Endodermal cell (in vitro differentiated cells): ENCODE results near the gene WDR91. TPM values are rescaled to one million over a fixed set of nuclear protein-coding genes. Genes with fewer than 3 reads are reported as not detected.

ENCODE experiments used
- DNase-seq: peaks from one replicate; pipeline ENCODE4 v3.0.0-alpha.2; 2017
- H3K27ac ChIP-seq: 2 replicates; pipeline ENCODE4 v1.5.1; 2013; ENCODE audit warnings: mild to moderate bottlenecking, low read depth, low read length, moderate library complexity
- H3K27me3 ChIP-seq: 2 replicates; pipeline ENCODE4 v1.6.1; 2013; ENCODE audit warnings: mild to moderate bottlenecking, low read length, moderate library complexity; ENCODE audit not compliant: insufficient read depth, control insufficient read depth, poor library complexity, severe bottlenecking
- H3K36me3 ChIP-seq: 2 replicates; pipeline ENCODE4 v1.7.0; 2013; ENCODE audit warnings: mild to moderate bottlenecking, low read length, moderate library complexity; ENCODE audit not compliant: control insufficient read depth, insufficient read depth
- H3K4me1 ChIP-seq: one replicate; pipeline ENCODE4 v1.7.0; 2013; ENCODE audit warnings: low read length; ENCODE audit not compliant: control insufficient read depth, insufficient read depth
- H3K4me3 ChIP-seq: 2 replicates; pipeline ENCODE4 v1.5.1; 2013; ENCODE audit warnings: mild to moderate bottlenecking, low read length, moderate library complexity
- H3K9ac ChIP-seq: 2 replicates; pipeline ENCODE4 v1.6.1; 2013; ENCODE audit warnings: mild to moderate bottlenecking, low read length, moderate library complexity; ENCODE audit not compliant: poor library complexity, severe bottlenecking; ENCODE audit errors: extremely low read depth
- H3K9me3 ChIP-seq: 2 replicates; pipeline ENCODE4 v1.6.1; 2013; ENCODE audit warnings: mild to moderate bottlenecking, low read length, moderate library complexity; ENCODE audit not compliant: control insufficient read depth
- H3K27ac Mint-ChIP-seq: 2 replicates; pipeline ENCODE4 v1.8.0; 2020; ENCODE audit warnings: mixed read lengths
- H3K27me3 Mint-ChIP-seq: 2 replicates; pipeline ENCODE4 v1.8.0; 2021; ENCODE audit warnings: mild to moderate bottlenecking, mixed read lengths; ENCODE audit not compliant: insufficient read depth
- H3K36me3 Mint-ChIP-seq: 2 replicates; pipeline ENCODE4 v1.8.0; 2020; ENCODE audit warnings: low read depth, mixed read lengths
- H3K4me1 Mint-ChIP-seq: 2 replicates; pipeline ENCODE4 v1.8.0; 2020; ENCODE audit warnings: mixed read lengths
- H3K4me3 Mint-ChIP-seq: 2 replicates; pipeline ENCODE4 v1.8.0; 2020; ENCODE audit warnings: mild to moderate bottlenecking, moderate library complexity, mixed read lengths
- H3K9me3 Mint-ChIP-seq: 2 replicates; pipeline ENCODE4 v1.8.0; 2020; ENCODE audit warnings: mild to moderate bottlenecking, mixed read lengths
- WGBS, 2 experiments: methylation state at CpG; one replicate each; pipeline versions ENCODE4 v1.1.5 to v1.1.7; 2013; ENCODE audit warnings: missing lambda C conversion rate in 2 of 2, mixed read lengths in 1 of 2; ENCODE audit not compliant: insufficient coverage in 1 of 2, insufficient read length in 1 of 2; 5-methylcytosine and 5-hydroxymethylcytosine counted together
- total RNA-seq, 2 donors: library from RNA; stranded (reverse); fragmentation: NEBNext Ultra II Directional in 1 of 2; extraction: Animal tissue kit (Norgen Biotek cat#: 25700) in 1 of 2; gene quantifications; 2 replicates in 1 of 2; 3 replicates in 1 of 2; pipeline ENCODE4 v1.2.1, GENCODE V29; 2021
- TF ChIP-seq, protein P1 (sequence below): fragments of 200-600 bp; sonication (generic); conservative IDR thresholded peaks from 2 replicates; pipeline ENCODE4 v1.5.0; 2021; ENCODE audit warnings: antibody characterized with exemption, mild to moderate bottlenecking

Gene WDR91
- total RNA-seq, 2 donors from 2014 or later: 8.2 to 9.6 TPM

DNA sequence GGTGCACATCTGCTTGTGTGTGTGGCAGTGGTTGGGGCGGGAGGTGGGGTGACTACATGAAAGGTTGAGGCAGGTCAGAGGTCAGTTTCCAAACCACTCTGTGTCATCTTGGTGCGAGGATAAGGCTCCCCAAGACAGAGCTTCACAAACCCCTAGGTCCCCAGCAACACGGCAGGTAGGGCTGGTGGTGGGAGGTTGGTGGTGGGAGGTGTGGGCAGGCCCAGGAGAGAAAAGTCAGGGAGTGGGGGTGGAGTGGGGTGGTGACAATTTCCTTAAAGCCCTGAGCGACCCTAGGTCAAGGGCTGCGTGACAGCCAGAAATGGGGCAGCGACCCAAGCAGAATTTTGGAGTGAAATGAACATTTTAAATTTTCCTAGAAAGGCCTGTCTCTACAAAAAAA, 20.8 kb upstream of the WDR91 start:
- no peaks in the 10 kb centered on the region for H3K9me3 ChIP-seq
- H3K27ac Mint-ChIP-seq: no peak overlapping the region
- H3K27me3 Mint-ChIP-seq: no peaks in the 10 kb centered on the region
- H3K4me1 ChIP-seq: no peaks in the 10 kb centered on the region
- no peaks in the 10 kb centered on the region for H3K27me3 ChIP-seq
- no peaks in the 10 kb centered on the region for H3K4me1 Mint-ChIP-seq
- H3K36me3 ChIP-seq: no peaks in the 10 kb centered on the region
- DNase-seq: no peak
- no peak overlapping the region for H3K27ac ChIP-seq
- H3K9ac ChIP-seq: no peak overlapping the region
- TF ChIP-seq, protein P1, sequence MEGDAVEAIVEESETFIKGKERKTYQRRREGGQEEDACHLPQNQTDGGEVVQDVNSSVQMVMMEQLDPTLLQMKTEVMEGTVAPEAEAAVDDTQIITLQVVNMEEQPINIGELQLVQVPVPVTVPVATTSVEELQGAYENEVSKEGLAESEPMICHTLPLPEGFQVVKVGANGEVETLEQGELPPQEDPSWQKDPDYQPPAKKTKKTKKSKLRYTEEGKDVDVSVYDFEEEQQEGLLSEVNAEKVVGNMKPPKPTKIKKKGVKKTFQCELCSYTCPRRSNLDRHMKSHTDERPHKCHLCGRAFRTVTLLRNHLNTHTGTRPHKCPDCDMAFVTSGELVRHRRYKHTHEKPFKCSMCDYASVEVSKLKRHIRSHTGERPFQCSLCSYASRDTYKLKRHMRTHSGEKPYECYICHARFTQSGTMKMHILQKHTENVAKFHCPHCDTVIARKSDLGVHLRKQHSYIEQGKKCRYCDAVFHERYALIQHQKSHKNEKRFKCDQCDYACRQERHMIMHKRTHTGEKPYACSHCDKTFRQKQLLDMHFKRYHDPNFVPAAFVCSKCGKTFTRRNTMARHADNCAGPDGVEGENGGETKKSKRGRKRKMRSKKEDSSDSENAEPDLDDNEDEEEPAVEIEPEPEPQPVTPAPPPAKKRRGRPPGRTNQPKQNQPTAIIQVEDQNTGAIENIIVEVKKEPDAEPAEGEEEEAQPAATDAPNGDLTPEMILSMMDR: no peak
- H3K36me3 Mint-ChIP-seq: no peaks in the 10 kb centered on the region
- no peak overlapping the region for H3K4me3 Mint-ChIP-seq
- H3K9me3 Mint-ChIP-seq: no peaks in the 10 kb centered on the region
- WGBS, 2 experiments: 83 to 97% methylated on average over 1 to 5 of the region's 6 CpGs
- no peak overlapping the region for H3K4me3 ChIP-seq

DNA sequence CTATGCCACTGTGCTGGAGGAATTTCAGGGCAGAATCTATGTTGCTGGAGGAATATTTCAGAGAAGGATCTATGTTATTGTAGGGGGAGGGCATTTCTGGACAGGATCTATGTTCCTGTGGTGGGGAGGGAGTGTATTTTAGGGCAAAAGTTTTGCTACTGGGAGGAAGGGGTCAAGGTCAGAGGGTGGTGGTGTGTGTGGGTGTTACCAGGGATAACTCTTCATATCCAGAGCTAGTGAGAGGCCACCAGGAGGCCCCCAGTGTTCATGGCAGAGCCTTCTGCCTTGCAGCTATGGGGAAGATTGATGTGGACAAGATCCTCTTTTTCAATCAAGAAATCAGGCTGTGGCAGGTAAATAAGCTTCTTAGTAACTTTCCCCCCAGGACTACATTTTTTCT, 20.4 kb upstream of the WDR91 start:
- Histone ChIP-seq H3K27me3 (no peaks in the 10 kb centered on the region), H3K27ac (no peak overlapping the region), H3K4me3 (no peak overlapping the region), H3K9ac (no peak overlapping the region), H3K9me3 (no peaks in the 10 kb centered on the region), H3K36me3 (no peaks in the 10 kb centered on the region), H3K4me1 (no peaks in the 10 kb centered on the region)
- no peaks in the 10 kb centered on the region for H3K36me3 Mint-ChIP-seq
- TF ChIP-seq, protein P1: no peak
- no peak overlapping the region for H3K27ac Mint-ChIP-seq
- H3K4me1 Mint-ChIP-seq: no peaks in the 10 kb centered on the region
- H3K9me3 Mint-ChIP-seq: no peaks in the 10 kb centered on the region
- H3K27me3 Mint-ChIP-seq: no peaks in the 10 kb centered on the region
- no peak overlapping the region for H3K4me3 Mint-ChIP-seq
- DNase-seq: no peak

DNA sequence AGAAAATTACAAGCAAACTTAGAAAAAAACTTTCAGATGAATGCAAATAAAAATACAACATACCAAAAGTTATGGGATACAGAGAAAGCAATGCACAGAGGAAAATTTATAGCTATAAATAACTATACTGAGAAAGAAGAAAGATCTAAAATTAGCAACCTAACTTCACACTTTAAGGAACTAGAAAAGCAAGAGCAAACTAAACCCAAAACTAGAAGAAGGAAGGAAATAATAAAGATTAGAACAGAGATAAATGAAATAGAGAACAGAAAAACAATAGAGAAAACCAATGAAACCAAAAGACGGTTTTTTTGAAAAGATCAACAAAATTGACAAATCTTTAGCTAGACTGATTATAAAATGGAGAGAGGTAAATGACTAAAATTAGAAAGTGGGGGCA, 12.7 kb upstream of the WDR91 start:
- Histone ChIP-seq H3K27me3 (no peaks in the 10 kb centered on the region), H3K36me3 (no peaks in the 10 kb centered on the region), H3K4me3 (no peak overlapping the region), H3K9me3 (peaks cover 9% of the 10 kb centered on the region), H3K4me1 (no peaks in the 10 kb centered on the region), H3K9ac (no peak overlapping the region), H3K27ac (no peak overlapping the region)
- no peak overlapping the region for H3K27ac Mint-ChIP-seq
- H3K27me3 Mint-ChIP-seq: no peaks in the 10 kb centered on the region
- no peak for DNase-seq
- no peaks in the 10 kb centered on the region for H3K36me3 Mint-ChIP-seq
- H3K4me1 Mint-ChIP-seq: no peaks in the 10 kb centered on the region
- TF ChIP-seq, protein P1: no peak
- H3K4me3 Mint-ChIP-seq: no peak overlapping the region
- peaks cover 9% of the 10 kb centered on the region for H3K9me3 Mint-ChIP-seq
- 67 to 75% methylated on average over 1 of the region's 1 CpG for WGBS, 2 experiments
